ENCODE data around the gene C3. TPM values are rescaled to one million over a fixed set of nuclear protein-coding genes. Genes with fewer than 3 reads are reported as not detected.

The C3 gene
- total and polyA plus RNA-seq, 2 of the 13 experiments (the other 11 are each of a cell fraction or from before 2014, with no cell fraction given) = 1,455 to 6,272 TPM

- peak; percentile 65; the same call in 1 of the 2 replicates for TF ChIP-seq SOX13 (IDR thresholded peaks at IDR 0.05)
- TF ChIP-seq SOX13 (CRISPR knock-in tag; conservative IDR thresholded peaks at IDR 0.05 in 1 of 2, IDR thresholded peaks at IDR 0.05 in 1 of 2) = peak in 1 of 2 experiments; percentile 89; a peak in 2 of 4 replicates
- peak; percentile 61; the same call in 1 of the 2 replicates for TF ChIP-seq ZBTB3 (CRISPR knock-in tag; IDR thresholded peaks at IDR 0.05; ENCODE audit: borderline replicate concordance, low read depth)
- no peak for TF ChIP-seq ZNF30 (CRISPR knock-in tag; IDR thresholded peaks at IDR 0.05)
- TF ChIP-seq ARID4A (CRISPR knock-in tag; IDR thresholded peaks at IDR 0.05; ENCODE audit: borderline replicate concordance) = peak; percentile 69; the same call in 1 of the 2 replicates
- TF ChIP-seq HNF4A (CRISPR knock-in tag; IDR thresholded peaks at IDR 0.05) = peak; percentile 99
- peak; percentile 99 for TF ChIP-seq RXRB (CRISPR knock-in tag; IDR thresholded peaks at IDR 0.05; ENCODE audit: borderline replicate concordance)
- no peak for TF ChIP-seq ELF4 (CRISPR knock-in tag; IDR thresholded peaks at IDR 0.05; ENCODE audit: borderline replicate concordance)
- 0 out of 2 replicates have a peak, but pooled peaks have one; percentile 33 for TF ChIP-seq ZNF326 (CRISPR knock-in tag; IDR thresholded peaks at IDR 0.05; ENCODE audit: borderline replicate concordance)
- TF ChIP-seq YEATS4 (CRISPR knock-in tag; IDR thresholded peaks at IDR 0.05; ENCODE audit: borderline replicate concordance) = peak; percentile 70
- no peak; the same call in 1 of the 2 replicates for TF ChIP-seq MTERF4 (CRISPR knock-in tag; IDR thresholded peaks at IDR 0.05)
- TF ChIP-seq RFXAP (CRISPR knock-in tag; IDR thresholded peaks at IDR 0.05; ENCODE audit: borderline replicate concordance) = peak; percentile 83; the same call in 1 of the 2 replicates
- peak; percentile 62 for TF ChIP-seq KDM2A (CRISPR knock-in tag; IDR thresholded peaks at IDR 0.05; ENCODE audit: borderline replicate concordance, low read depth)
- TF ChIP-seq HOXA9 (CRISPR knock-in tag; IDR thresholded peaks at IDR 0.05; ENCODE audit: borderline replicate concordance) = no peak
- peak; percentile 95 for TF ChIP-seq DR1 (CRISPR knock-in tag; IDR thresholded peaks at IDR 0.05)
- peak; percentile 92 for TF ChIP-seq GATAD2A (CRISPR knock-in tag; IDR thresholded peaks at IDR 0.05)
- peak; percentile 19 for TF ChIP-seq CCAR2 (optimal IDR thresholded peaks at IDR 0.05; ENCODE audit: low read depth, low read length)
- TF ChIP-seq FOXP4 (CRISPR knock-in tag; IDR thresholded peaks at IDR 0.05) = peak; percentile 74; the same call in 1 of the 2 replicates
- TF ChIP-seq REXO4 (CRISPR knock-in tag; IDR thresholded peaks at IDR 0.05; ENCODE audit: borderline replicate concordance) = no peak
Measured at GRCh38 chr19:6720369-6721137, at the start of gene C3 (continued).
